Measurements from ENCODE around the gene SIX4.

- no peak for TF ChIP-seq EZH2 (IDR thresholded peaks at IDR 0.05; ENCODE audit: borderline replicate concordance, low read depth, low read length, poor library complexity, severe bottlenecking)
- 0 out of 2 replicates have a peak, but pooled peaks have one; percentile 9 for TF ChIP-seq CTCF (conservative IDR thresholded peaks at IDR 0.05; ENCODE audit: low read depth, low read length)
These were observed 840 bp downstream of the SIX4 start for GRCh38 chr14:60723116-60723906.

Measured in A673 (cell line).